NK-92 treated with Interleukin-12 subunit alpha and Interleukin-12 subunit beta, amount 100 ng/mL, for 24 hours (cell line): ENCODE data around the gene DIDO1.
"Not testable (repeated sequence)": the region's sequence is repeated elsewhere in the genome, so short reads cannot be mapped to it uniquely, and the experiment has no call there.

Source experiments
- DNase-seq: peaks from one replicate; lab custom pipeline; 2025; lab: John Stamatoyannopoulos, UW

Gene DIDO1

GRCh38 chr20:62962221-62962879 is 36.0 kb upstream of the DIDO1 start:
- DNase-seq, result no peak

DNA sequence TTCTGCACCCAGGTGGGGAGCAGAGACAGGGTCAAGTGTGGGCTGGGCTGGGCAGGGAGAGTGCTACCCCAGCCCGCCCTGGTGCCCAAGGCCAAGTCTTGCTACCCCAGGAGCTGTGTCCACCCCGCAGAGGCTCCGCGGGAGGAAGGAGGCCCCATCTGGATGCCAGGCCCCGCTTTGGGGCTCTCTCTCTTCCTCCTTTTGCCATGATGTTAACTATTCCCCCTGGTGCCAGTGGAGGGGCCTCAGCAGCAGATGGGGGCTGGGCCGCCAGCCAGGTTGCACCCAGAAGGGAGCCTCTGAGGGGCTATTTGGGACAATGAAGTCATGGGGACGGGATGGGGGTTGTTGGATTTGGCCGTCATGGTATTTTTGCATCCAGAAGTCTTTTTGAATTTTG is 35.5 kb upstream of the DIDO1 start:
- DNase-seq, result no peak

DNA sequence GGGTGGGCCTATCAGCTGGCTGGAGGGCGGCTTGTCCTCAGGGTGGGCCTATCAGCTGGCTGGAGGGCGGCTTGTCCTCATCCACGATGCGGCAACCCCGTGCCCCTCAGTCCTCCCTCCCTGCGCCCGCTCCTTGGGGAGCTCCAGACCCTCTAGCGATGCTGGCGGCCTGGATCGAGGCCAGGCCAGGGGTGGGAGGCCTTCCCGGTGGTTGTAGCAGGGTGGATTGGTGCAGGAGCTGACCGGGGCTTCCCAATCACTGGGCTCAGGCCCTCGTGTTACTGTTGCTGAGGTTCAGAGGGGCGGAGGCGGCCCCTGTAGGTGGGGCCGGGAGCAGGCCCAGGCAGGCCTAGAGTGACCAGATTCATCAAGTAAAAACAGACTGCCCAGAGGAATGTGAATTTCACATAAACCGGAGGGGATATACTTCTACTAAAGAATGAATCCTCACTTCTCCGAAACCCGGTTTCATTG is 35.0 kb upstream of the DIDO1 start:
- no peak for DNase-seq

DNA sequence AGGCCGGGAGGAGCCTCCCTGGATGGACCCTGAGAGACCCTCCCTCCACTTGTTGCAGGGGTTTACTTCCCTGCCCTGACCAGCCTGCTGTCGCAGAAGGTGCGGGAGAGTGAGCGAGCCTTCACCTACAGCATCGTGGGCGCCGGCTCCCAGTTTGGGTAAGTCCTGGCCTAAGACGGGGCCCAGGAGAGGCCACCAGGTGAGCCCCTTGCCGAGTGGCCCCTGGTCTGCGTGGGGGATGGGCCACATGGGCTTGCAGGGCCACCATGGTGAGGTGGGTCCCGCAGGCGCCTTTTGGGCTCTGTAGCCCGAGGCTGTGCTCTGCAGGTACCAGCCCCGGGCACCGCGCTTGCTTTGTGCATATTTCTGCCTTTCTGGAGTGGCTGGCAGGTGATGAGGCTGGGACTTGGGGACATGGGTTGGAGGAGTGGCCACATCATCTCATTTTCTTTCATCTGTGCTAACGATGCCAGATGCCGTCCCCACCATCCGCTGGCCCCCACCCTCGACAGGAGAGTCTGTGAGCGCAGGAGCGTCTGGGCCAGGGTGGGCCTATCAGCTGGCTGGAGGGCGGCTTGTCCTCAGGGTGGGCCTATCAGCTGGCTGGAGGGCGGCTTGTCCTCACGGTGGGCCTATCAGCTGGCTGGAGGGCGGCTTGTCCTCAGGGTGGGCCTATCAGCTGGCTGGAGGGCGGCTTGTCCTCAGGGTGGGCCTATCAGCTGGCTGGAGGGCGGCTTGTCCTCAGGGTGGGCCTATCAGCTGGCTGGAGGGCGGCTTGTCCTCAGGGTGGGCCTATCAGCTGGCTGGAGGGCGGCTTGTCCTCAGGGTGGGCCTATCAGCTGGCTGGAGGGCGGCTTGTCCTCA is 34.4 kb upstream of the DIDO1 start:
- not testable (repeated sequence) for DNase-seq

DNA sequence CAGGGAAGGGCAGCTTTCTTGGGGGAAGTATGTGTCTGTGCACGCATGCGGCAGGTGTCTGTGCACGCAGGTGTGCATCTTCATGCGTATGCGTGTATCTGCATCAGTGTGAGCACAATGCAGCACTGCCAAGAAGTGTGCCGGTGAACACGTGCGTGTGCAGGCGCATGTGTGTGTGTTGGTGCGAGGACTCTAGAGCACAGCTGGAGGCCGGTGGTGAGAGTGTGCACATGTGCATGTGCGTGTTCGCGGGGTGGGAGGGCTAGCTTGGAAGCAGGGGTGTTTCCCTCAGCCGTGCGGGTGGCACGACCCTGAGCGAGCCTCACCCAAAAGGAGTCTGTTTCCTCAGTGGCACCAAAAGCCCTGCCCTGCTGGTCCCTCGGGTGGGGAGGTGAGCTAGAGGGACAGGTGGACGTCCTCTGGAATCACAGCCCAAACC is 33.7 kb upstream of the DIDO1 start:
- DNase-seq, result no peak

DNA sequence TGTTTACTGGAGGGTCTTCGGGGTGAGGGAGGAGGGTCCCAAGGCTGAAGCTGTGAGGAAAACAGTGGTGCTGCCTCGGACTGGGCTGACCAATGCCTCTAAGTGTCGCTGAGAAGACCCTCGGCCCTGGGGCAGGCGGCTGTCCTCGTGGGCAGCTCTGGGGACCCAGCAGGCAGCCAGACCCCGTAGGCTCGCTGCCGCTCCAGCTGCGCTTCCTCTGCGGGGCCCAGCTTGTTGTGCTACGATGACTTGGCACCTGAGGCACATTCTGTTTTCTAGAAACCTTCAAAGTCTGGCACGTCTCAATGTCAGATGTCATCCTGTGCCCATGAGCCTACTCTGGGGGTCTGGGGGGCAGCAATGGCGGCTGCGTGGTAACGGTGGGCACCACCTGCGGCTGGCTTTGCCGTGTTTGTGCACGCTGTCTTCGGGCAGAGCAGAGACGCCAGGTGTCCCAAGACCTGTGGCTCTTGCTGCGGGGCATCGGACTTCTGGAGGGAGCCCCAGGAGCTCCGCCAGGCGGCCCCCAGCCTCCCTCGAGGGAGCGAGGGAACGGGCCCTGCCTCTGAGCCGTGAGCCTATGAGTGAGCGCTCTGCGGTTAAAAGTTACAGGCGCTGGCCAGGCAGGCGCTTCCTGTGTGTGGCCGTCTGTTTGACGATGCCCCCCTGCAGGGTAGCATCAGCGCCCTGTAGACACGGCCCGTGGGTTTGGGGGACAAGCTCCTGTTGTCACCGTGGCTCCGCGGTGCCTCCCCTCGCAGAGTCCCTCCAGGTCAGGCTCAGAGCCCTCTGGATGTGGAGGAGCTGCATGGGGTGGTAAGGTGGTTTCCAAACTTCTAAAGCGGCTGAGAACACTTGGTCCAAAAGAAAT is 33.0 kb upstream of the DIDO1 start:
- DNase-seq, result no peak

- DNase-seq, result no peak
Measured at GRCh38 chr20:62958388-62959100, 32.2 kb upstream of the DIDO1 start.

GRCh38 chr20:62957136-62958117 is 31.1 kb upstream of the DIDO1 start:
- no peak for DNase-seq

- DNase-seq, result no peak
Measured at GRCh38 chr20:62956387-62957135, 30.3 kb upstream of the DIDO1 start.

DNA sequence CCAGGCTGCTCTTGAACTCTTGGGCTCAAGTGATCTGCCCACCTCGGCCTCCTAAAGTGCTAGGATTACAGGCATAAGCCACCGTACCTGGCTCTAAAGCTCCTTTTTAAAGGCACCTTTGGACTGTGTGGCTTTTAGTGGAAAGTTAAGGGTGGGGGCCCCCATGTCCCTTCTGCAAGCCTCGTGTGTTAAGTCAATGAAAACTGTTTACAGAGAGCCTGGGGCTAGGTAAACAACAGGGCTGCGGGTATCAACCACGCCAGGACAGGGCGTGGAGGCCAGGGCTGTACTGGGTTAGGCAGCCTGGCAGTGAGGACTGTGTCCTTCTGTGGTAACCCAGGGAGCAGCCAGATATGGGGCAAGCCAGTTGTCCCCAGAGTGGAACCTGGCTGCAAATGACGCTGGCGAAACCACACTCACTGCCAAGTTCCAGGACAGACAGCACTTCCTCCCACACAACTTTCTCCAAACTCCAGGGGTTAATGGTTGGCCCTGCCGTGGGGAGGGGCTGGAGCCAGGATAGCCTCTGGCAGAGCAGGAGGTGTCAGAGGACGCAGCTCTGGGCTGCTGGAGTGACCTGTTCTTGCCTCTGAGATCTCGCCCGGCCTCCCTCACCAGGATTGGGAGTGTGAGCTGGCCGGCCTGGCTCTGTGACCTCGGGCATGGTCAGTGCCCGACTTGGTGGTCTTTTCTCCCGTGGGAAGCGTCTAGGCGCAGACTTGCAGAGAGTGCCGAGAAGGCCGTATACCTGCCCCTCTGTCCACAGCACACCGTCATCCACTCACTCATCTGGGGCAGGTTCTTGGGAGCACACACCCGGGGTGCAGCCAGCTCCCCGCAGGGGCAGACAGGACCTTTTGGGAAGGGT is 29.4 kb upstream of the DIDO1 start:
- DNase-seq, result no peak

DNA sequence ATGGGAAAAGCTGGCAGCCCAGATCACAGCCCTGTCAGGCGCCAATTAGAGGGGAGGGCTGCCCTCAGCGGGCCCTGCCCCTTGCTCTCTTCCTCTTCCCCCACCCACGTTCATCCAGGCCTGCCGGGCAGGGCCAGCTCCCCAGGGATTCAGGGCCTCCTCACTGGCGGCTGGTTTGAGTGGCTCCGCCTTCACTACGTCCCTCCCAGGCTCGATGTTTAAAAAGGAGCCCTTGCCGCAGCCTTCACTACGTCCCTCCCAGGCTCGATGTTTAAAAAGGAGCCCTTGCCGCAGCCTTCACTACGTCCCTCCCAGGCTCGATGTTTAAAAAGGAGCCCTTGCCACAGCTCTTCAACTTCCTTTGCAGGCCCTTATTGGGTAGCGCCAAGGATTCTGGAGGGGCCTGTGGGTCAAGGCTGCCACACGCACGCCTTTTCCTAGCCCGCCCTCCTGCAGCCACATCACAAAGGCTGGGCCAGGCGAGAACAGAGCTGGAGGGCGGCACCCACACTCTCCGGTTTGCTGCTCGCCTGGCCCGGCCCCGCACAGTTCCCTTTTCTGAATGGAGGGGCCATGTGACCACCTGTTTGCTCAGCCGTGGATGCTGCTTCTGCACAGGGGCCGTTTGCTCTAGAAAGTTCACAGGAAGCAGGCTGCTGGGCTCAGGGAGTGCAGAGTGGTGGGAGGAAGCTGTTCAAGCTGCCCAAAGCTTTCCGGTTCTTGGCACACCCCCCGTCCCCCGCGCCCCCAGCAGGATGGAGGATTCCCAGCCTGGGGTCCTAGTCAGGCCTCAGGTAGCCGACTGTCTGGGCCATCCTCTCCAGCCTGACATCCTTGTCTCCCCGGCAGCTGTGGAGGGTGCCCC is 27.8 kb upstream of the DIDO1 start:
- DNase-seq, result no peak

DNA sequence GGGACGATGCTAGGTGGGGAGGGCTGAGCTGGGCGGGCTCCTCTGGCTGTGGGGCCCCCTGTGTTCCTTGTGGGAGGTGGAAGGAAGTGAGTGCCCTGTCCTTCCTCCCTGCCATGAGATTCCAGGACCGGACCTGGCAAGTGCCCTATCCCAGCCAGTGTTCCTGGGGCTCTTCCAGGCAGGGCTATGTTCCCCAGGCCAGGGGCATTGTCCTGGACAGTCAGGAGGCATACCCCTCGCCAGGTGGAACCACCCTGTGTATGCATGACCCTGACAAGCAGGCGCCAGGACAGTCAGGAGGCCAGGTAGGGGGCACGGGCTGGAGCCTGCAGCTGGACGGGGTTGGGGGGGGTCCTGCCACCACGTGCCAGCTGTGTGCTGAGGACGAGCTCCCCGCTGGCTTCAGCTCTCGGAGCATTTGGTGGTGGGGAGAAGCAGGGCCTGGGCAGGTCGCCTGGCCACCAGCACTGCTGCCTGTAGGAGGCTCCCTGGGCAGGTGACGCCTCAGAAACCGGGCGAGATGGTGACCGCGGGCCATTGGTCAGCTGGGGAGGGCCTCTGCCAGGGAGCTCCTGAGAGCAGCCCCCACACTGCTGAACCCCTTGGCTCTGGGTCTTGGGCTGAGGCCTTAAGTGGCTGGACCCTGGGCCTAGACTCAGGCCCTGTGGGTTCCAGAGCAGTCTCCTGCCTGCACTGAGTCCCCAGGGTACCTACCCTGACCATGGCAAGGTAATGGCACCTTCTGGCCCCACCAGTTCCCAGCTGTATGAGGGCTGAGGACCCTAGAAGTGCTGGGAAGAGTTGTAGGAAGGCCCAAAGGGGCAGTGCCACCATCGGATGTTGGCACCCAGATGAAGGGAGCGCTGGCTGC is 26.9 kb upstream of the DIDO1 start:
- no peak for DNase-seq

GRCh38 chr20:62952373-62952967 is 26.2 kb upstream of the DIDO1 start, which contains the start of gene SLC17A9:
SLC17A9 (plus strand) TSS chr20:62952709; CDS start chr20:62952831, 122 bp downstream.
- DNase-seq, result peak; percentile 55

DNA sequence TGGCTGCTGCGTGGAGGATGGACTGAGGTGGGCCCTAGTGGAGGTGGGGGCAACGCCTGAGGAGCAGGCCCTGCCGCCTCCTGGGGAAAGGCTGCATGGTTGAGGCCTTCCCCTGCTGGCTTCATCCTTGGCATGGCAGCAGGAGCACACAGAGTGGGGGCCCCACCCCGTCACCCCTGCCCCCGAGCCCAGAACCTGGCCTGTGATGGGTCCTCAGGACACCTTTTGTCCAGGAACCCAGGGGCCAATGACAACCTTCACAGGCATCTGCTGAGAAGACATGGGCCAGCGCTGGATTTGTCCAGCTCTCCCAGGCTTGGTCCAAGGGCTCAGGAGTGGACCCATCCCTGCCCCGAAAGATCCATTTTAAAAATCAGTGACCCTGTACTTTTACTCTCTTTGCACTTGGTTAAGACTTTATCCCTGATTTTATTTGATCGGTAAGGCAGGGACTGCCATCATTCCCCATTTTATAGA is 25.6 kb upstream of the DIDO1 start:
- no peak for DNase-seq

- no peak for DNase-seq
Measured at GRCh38 chr20:62951143-62951895, 25.0 kb upstream of the DIDO1 start.
